GM19035 (cell line): Measurements from ENCODE around the gene SGPP2.

ENCODE experiments used
- ATAC-seq: cut with Tn5 transposase; IDR thresholded peaks from one replicate; pipeline ENCODE4 v1.9.1; 2021; ENCODE audit not compliant: unreplicated experiment

The SGPP2 gene

GRCh38 chr2:222468346-222468745 lies 44.0 kb downstream of the SGPP2 start:
- ATAC-seq: no peak

- no peak for ATAC-seq
Observed at GRCh38 chr2:222470802-222471468, 46.6 kb downstream of the SGPP2 start.

- no peak for ATAC-seq
Observed at GRCh38 chr2:222477962-222478608, 53.7 kb downstream of the SGPP2 start.

- no peak for ATAC-seq
Observed at GRCh38 chr2:222479859-222480258, 55.5 kb downstream of the SGPP2 start.

- ATAC-seq: no peak
Observed at GRCh38 chr2:222480497-222480896, 56.2 kb downstream of the SGPP2 start.

GRCh38 chr2:222481941-222482340 lies 57.6 kb downstream of the SGPP2 start:
- ATAC-seq: no peak

GRCh38 chr2:222483513-222484039 lies 59.2 kb downstream of the SGPP2 start:
- ATAC-seq: no peak

GRCh38 chr2:222485367-222486211 lies 61.2 kb downstream of the SGPP2 start:
- ATAC-seq: no peak

GRCh38 chr2:222490131-222490530 lies 65.8 kb downstream of the SGPP2 start:
- ATAC-seq: no peak

- no peak for ATAC-seq
Observed at GRCh38 chr2:222492683-222493082, 68.3 kb downstream of the SGPP2 start.

GRCh38 chr2:222494104-222494739 lies 69.9 kb downstream of the SGPP2 start:
- ATAC-seq: no peak

- ATAC-seq: no peak
Observed at GRCh38 chr2:222495388-222495787, 71.0 kb downstream of the SGPP2 start.

GRCh38 chr2:222499226-222499625 lies 74.9 kb downstream of the SGPP2 start:
- ATAC-seq: no peak

GRCh38 chr2:222504191-222504590 lies 79.8 kb downstream of the SGPP2 start:
- no peak for ATAC-seq

- peak; percentile 99 for ATAC-seq
Observed at GRCh38 chr2:222504719-222505118, 80.4 kb downstream of the SGPP2 start.

GRCh38 chr2:222506230-222506935 lies 82.0 kb downstream of the SGPP2 start:
- no peak for ATAC-seq

- ATAC-seq: no peak
Observed at GRCh38 chr2:222514901-222515300, 90.6 kb downstream of the SGPP2 start.

GRCh38 chr2:222518570-222519381 lies 94.4 kb downstream of the SGPP2 start:
- no peak for ATAC-seq

- peak; percentile 63 for ATAC-seq
Observed at GRCh38 chr2:222521099-222521498, 96.8 kb downstream of the SGPP2 start.

- no peak for ATAC-seq
Observed at GRCh38 chr2:222522082-222522481, 97.7 kb downstream of the SGPP2 start.
